Measurements from ENCODE around the gene C16orf89. TPM values are rescaled to one million over a fixed set of nuclear protein-coding genes. Genes with fewer than 3 reads are reported as not detected.
A peak's percentile ranks its signal among the peaks of the same experiment; 100 is the strongest.

C16orf89 gene
- total RNA-seq, 2 donors from 2014 or later = 0.51 TPM; not detected in 1

DNA sequence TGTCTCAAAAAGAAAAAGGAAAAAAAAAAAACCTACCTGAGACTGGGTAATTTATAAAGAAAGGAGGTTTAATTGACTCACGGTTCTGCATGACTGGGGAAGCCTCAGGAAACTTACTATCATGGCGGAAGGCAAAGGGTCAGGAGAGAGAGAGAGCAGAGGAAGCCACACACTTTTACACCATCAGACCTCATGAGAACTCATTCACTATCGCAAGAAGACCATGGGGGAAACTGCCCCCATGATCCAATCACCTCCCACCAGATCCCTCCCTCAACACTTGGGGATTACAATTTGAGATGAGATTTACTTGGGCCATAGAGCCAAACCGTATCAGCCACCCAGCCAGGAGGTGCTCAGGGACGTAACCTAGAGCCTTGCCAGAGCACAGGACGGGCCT is 52.9 kb downstream of the C16orf89 start:
- Histone ChIP-seq H3K27ac (ENCODE audit: low read depth, low read length) (no peak overlapping the region), H3K27me3 (ENCODE audit: control insufficient read depth, insufficient read depth, low read length, poor library complexity, severe bottlenecking) (peaks cover 89% of the 10 kb centered on the region), H3K4me1 (ENCODE audit: control insufficient read depth, insufficient read depth, low read length) (peaks cover 3% of the 10 kb centered on the region), H3K9me3 (ENCODE audit: control insufficient read depth, low read length) (no peaks in the 10 kb centered on the region), H3K36me3 (ENCODE audit: control insufficient read depth, insufficient read depth, low read length) (no peaks in the 10 kb centered on the region), H3K4me3 (ENCODE audit: low read length) (no peak overlapping the region), H3K9ac (ENCODE audit: extremely low read depth, low read length, poor library complexity, severe bottlenecking) (no peak overlapping the region)
- DNase-seq = no peak
- 71 to 100% methylated on average over 2 to 5 of the region's 6 CpGs for WGBS, 2 experiments (ENCODE audit: insufficient coverage in 1 of 2, insufficient read length in 1 of 2)
- Mint-ChIP-seq H3K27ac (no peak overlapping the region), H3K36me3 (ENCODE audit: low read depth) (no peaks in the 10 kb centered on the region), H3K9me3 (peaks cover 1% of the 10 kb centered on the region), H3K4me3 (no peak overlapping the region), H3K4me1 (peaks cover 14% of the 10 kb centered on the region), H3K27me3 (ENCODE audit: insufficient read depth) (peaks cover 99% of the 10 kb centered on the region)
- TF ChIP-seq, protein P1, sequence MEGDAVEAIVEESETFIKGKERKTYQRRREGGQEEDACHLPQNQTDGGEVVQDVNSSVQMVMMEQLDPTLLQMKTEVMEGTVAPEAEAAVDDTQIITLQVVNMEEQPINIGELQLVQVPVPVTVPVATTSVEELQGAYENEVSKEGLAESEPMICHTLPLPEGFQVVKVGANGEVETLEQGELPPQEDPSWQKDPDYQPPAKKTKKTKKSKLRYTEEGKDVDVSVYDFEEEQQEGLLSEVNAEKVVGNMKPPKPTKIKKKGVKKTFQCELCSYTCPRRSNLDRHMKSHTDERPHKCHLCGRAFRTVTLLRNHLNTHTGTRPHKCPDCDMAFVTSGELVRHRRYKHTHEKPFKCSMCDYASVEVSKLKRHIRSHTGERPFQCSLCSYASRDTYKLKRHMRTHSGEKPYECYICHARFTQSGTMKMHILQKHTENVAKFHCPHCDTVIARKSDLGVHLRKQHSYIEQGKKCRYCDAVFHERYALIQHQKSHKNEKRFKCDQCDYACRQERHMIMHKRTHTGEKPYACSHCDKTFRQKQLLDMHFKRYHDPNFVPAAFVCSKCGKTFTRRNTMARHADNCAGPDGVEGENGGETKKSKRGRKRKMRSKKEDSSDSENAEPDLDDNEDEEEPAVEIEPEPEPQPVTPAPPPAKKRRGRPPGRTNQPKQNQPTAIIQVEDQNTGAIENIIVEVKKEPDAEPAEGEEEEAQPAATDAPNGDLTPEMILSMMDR (conservative IDR thresholded peaks at IDR 0.05) = no peak

DNA sequence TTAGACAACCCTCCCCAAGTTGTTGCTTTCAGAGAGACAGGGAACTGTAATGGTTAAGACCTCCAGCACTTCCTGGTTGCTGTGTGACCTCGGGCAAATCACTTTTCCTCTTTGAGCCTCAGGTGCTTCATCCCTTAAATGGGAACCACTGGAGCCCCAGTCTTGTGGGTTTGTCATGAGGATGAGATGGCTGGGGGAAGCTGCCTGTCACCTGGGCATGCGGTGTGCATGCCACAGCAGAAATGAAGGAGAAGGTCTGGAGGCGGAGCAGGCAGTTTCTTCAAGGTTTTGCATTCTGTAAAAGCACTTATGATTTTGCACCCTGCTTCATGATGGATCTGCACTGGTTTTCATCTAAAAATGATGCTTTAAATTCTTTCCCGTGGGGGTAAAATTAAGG is 54.1 kb downstream of the C16orf89 start:
- Mint-ChIP-seq H3K36me3 (ENCODE audit: low read depth) (no peaks in the 10 kb centered on the region), H3K4me1 (peaks cover 14% of the 10 kb centered on the region), H3K27ac (no peak overlapping the region), H3K4me3 (no peak overlapping the region), H3K27me3 (ENCODE audit: insufficient read depth) (peaks cover 99% of the 10 kb centered on the region), H3K9me3 (peaks cover 1% of the 10 kb centered on the region)
- Histone ChIP-seq H3K27ac (ENCODE audit: low read depth, low read length) (no peak overlapping the region), H3K4me3 (ENCODE audit: low read length) (no peak overlapping the region), H3K4me1 (ENCODE audit: control insufficient read depth, insufficient read depth, low read length) (peaks cover 3% of the 10 kb centered on the region), H3K27me3 (ENCODE audit: control insufficient read depth, insufficient read depth, low read length, poor library complexity, severe bottlenecking) (peaks cover 93% of the 10 kb centered on the region), H3K9ac (ENCODE audit: extremely low read depth, low read length, poor library complexity, severe bottlenecking) (no peak overlapping the region), H3K9me3 (ENCODE audit: control insufficient read depth, low read length) (no peaks in the 10 kb centered on the region), H3K36me3 (ENCODE audit: control insufficient read depth, insufficient read depth, low read length) (no peaks in the 10 kb centered on the region)
- TF ChIP-seq, protein P1 (conservative IDR thresholded peaks at IDR 0.05) = no peak
- no peak for DNase-seq
- 89 to 90% methylated on average over 3 to 4 of the region's 4 CpGs for WGBS, 2 experiments (ENCODE audit: insufficient coverage in 1 of 2, insufficient read length in 1 of 2)

DNA sequence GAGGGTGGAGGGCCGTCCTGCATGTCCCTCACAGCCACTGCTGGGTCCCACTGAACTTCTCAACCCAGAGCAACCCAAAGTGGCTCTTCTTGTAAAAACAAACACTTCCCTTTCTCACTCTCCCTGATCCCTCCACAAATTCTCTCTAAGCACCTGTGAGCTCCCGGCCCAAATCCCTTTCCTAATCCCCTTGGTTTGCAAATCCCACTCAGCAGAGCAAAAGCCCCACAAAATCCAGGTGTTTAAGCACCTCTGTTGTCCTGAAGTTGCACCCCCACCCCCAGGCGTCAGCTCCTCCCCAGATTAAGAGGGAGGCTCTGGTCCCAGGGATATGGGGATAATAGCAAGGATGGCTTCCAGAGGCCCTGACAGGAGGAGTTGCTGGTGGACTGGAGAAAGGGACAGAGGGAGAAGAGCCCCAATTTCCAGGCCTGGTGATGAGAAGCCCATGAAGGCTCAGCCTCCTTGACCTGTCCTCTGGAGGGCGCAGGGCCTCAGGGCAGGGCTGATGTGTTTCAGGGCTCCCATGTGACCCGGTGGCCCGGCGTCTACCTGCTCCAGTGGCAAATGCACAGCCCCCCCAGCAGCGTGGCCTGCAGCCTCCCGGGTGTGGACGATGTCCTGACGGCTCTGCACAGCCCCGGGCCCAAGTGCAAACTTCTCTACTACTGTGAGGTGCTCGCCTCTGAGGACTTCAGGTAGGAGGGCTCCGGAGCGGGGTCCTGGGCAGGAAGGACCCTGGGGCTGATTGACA is 55.0 kb downstream of the C16orf89 start:
- Histone ChIP-seq H3K9me3 (ENCODE audit: control insufficient read depth, low read length) (no peaks in the 10 kb centered on the region), H3K4me3 (ENCODE audit: low read length) (no peak overlapping the region), H3K4me1 (ENCODE audit: control insufficient read depth, insufficient read depth, low read length) (peaks cover 3% of the 10 kb centered on the region), H3K27me3 (ENCODE audit: control insufficient read depth, insufficient read depth, low read length, poor library complexity, severe bottlenecking) (peaks cover 93% of the 10 kb centered on the region), H3K9ac (ENCODE audit: extremely low read depth, low read length, poor library complexity, severe bottlenecking) (no peak overlapping the region), H3K36me3 (ENCODE audit: control insufficient read depth, insufficient read depth, low read length) (no peaks in the 10 kb centered on the region), H3K27ac (ENCODE audit: low read depth, low read length) (no peak overlapping the region)
- no peak overlapping the region for H3K27ac Mint-ChIP-seq
- H3K4me1 Mint-ChIP-seq = peaks cover 14% of the 10 kb centered on the region
- H3K9me3 Mint-ChIP-seq = peaks cover 1% of the 10 kb centered on the region
- 75 to 86% methylated on average over 5 to 15 of the region's 15 CpGs for WGBS, 2 experiments (ENCODE audit: insufficient coverage in 1 of 2, insufficient read length in 1 of 2)
- H3K36me3 Mint-ChIP-seq (ENCODE audit: low read depth) = no peaks in the 10 kb centered on the region
- TF ChIP-seq, protein P1 (conservative IDR thresholded peaks at IDR 0.05) = peak; percentile 45
- H3K27me3 Mint-ChIP-seq (ENCODE audit: insufficient read depth) = peaks cover 99% of the 10 kb centered on the region
- DNase-seq = peak; percentile 74
- no peak overlapping the region for H3K4me3 Mint-ChIP-seq

Measured in endodermal cell (in vitro differentiated cells).